Testis (tissue), 2 donors: ENCODE results near the gene OPCML.

Source experiments
- CTCF ChIP-seq, 3 experiments: fragments of 450-650 bp in 2 of 3; fragments of 200-600 bp in 1 of 3; sonication (generic) in 1 of 3; IDR thresholded peaks; one replicate each; pipeline ENCODE4 v1.5.1; 2016 to 2019; ENCODE audit warnings: antibody characterized with exemption in 3 of 3, mild to moderate bottlenecking in 2 of 3, moderate library complexity in 1 of 3
- POLR2A ChIP-seq: fragments of 450-650 bp; IDR thresholded peaks from one replicate; pipeline ENCODE4 v1.6.1; 2017; ENCODE audit warnings: antibody characterized with exemption, mild to moderate bottlenecking, moderate library complexity

GRCh38 chr11:133409799-133410198, 122.5 kb downstream of the OPCML start:
- TF ChIP-seq CTCF (IDR thresholded peaks at IDR 0.05): no peak
- no peak for TF ChIP-seq POLR2A
